HG02759 (cell line): Measurements from ENCODE around the gene SPPL3.
"Not testable (repeated sequence)": the region's sequence is repeated elsewhere in the genome, so short reads cannot be mapped to it uniquely, and the experiment has no call there.

Experiments used
- ATAC-seq: cut with Tn5 transposase; IDR thresholded peaks from one replicate; pipeline ENCODE4 v1.9.1; 2021; ENCODE audit warnings: mild to moderate bottlenecking, moderate library complexity; ENCODE audit not compliant: unreplicated experiment

Gene SPPL3

GRCh38 chr12:120904197-120904773 lies at the start of gene SPPL3:
SPPL3 (minus strand) TSS chr12:120904358; CDS start chr12:120903867, 491 bp downstream.
- peak; percentile 73 for ATAC-seq

- ATAC-seq, result no peak
Observed at GRCh38 chr12:120950807-120951206, 46.6 kb upstream of the SPPL3 start.

- ATAC-seq, result not testable (repeated sequence)
Observed at GRCh38 chr12:120950260-120950799, 46.2 kb upstream of the SPPL3 start.

GRCh38 chr12:120945516-120945915 lies 41.4 kb upstream of the SPPL3 start:
- ATAC-seq, result not testable (repeated sequence)

GRCh38 chr12:120944645-120945217 lies 40.6 kb upstream of the SPPL3 start:
- ATAC-seq, result no peak

- no peak for ATAC-seq
Observed at GRCh38 chr12:120943482-120943881, 39.3 kb upstream of the SPPL3 start.

- no peak for ATAC-seq
Observed at GRCh38 chr12:120941846-120942405, 37.8 kb upstream of the SPPL3 start.

GRCh38 chr12:120941412-120941811 lies 37.3 kb upstream of the SPPL3 start:
- no peak for ATAC-seq

GRCh38 chr12:120940799-120941198 lies 36.6 kb upstream of the SPPL3 start:
- no peak for ATAC-seq

GRCh38 chr12:120940006-120940405 lies 35.8 kb upstream of the SPPL3 start:
- ATAC-seq, result no peak

GRCh38 chr12:120939523-120939922 lies 35.4 kb upstream of the SPPL3 start:
- ATAC-seq, result no peak

- no peak for ATAC-seq
Observed at GRCh38 chr12:120938496-120938895, 34.3 kb upstream of the SPPL3 start.

- ATAC-seq, result no peak
Observed at GRCh38 chr12:120936197-120936596, 32.0 kb upstream of the SPPL3 start.

GRCh38 chr12:120933786-120934185 lies 29.6 kb upstream of the SPPL3 start:
- ATAC-seq, result no peak

- ATAC-seq, result no peak
Observed at GRCh38 chr12:120932956-120933526, 28.9 kb upstream of the SPPL3 start.

GRCh38 chr12:120932058-120932457 lies 27.9 kb upstream of the SPPL3 start:
- ATAC-seq, result no peak

GRCh38 chr12:120930032-120930431 lies 25.9 kb upstream of the SPPL3 start:
- no peak for ATAC-seq

GRCh38 chr12:120928864-120929652 lies 24.9 kb upstream of the SPPL3 start:
- no peak for ATAC-seq

- ATAC-seq, result no peak
Observed at GRCh38 chr12:120925740-120926563, 21.8 kb upstream of the SPPL3 start.

- ATAC-seq, result no peak
Observed at GRCh38 chr12:120922279-120922678, 18.1 kb upstream of the SPPL3 start.
